GM12873 (cell line): Measurements from ENCODE around the gene GRIN1.

Experiments
- TF ChIP-seq, protein P1 (sequence below): IDR thresholded peaks from 2 replicates; pipeline ENCODE4 v1.5.1; 2012; ENCODE audit warnings: low read depth, mild to moderate bottlenecking, moderate library complexity, low read length, control low read depth; ENCODE audit not compliant: insufficient read depth; ENCODE audit errors: missing control alignments

The GRIN1 gene

DNA sequence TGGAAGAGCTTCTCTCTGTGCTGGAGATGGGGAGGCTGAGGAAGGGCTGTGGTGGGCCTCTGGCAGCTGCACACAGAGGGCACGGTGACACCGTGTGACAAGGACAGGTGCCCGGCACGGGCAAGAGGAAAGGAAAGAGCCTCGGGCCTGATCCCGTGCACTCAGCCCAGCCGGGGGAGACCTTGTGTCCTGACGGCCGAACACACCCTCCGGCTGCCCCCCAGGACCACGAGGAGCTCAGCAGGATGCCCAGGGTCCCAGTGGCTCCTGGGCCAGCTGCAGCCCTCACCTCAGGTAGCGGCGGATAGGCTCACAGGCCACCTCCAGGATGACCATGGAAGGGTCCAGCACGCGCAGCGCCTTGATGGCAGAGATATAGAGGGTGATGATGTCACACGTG, 43.9 kb downstream of the GRIN1 start:
- TF ChIP-seq, protein P1, sequence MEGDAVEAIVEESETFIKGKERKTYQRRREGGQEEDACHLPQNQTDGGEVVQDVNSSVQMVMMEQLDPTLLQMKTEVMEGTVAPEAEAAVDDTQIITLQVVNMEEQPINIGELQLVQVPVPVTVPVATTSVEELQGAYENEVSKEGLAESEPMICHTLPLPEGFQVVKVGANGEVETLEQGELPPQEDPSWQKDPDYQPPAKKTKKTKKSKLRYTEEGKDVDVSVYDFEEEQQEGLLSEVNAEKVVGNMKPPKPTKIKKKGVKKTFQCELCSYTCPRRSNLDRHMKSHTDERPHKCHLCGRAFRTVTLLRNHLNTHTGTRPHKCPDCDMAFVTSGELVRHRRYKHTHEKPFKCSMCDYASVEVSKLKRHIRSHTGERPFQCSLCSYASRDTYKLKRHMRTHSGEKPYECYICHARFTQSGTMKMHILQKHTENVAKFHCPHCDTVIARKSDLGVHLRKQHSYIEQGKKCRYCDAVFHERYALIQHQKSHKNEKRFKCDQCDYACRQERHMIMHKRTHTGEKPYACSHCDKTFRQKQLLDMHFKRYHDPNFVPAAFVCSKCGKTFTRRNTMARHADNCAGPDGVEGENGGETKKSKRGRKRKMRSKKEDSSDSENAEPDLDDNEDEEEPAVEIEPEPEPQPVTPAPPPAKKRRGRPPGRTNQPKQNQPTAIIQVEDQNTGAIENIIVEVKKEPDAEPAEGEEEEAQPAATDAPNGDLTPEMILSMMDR, result no peak

DNA sequence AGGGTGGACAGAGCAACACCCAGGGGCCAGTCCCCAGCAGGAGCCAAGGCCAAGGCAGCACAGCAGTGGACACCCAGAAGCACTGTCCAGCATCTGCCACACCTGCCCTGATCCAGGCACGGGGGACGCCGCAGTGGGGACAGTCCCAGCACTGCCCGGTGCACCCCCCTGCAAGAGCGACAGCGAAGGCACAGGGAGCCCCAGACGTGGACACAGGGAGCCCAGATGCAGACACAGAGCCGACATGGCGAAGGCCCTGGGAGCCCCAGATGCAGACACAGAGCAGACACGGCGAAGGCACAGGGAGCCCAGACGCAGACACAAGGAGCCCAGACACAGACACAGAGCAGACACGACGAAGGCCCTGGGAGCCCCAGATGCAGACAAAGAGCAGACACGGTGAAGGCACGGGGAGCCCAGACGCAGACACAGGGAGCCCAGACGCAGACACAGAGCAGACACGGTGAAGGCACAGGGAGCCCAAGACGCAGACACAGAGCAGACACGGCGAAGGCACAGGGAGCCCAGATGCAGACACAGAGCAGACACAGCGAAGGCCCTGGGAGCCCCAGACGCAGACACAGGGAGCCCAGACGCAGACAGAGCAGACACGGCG, 45.1 kb downstream of the GRIN1 start:
- TF ChIP-seq, protein P1, result no peak

DNA sequence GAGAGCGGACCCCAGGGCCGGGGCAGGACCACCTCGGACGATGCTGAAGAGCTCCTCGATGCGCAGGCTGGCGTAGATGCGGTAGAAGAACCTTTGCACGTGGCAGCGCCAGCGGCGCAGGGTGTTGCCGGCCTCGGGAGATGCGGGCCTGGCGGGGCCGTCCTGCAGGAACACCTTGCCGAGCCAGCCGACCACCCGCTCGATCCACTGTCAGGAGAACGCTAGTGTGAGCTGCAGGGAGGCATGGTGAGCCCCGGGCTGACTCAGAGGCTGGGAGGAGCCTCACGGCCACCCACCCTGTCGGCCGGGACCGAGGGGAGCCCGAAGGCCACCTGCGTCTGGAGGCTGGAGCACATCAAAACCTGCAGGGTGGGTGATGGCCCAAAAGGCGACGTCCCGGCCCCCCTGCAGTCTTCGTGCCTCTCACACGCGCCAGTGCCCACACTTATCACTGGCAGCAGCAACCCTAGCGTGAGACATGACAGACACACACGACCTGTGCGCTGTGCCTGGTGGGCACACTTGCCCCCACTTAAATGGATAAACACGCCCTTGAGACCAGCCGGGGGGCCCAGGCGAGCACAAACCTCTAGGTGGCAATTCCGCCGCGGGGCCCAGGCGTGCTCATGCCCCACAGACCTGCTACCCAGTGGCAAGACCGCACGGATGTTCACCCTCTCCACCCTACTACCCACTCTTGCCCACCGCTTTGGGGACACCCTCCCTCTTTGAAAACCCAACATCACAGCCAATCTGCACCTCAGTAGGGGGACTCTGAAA, 46.1 kb downstream of the GRIN1 start:
- TF ChIP-seq, protein P1, result no peak

DNA sequence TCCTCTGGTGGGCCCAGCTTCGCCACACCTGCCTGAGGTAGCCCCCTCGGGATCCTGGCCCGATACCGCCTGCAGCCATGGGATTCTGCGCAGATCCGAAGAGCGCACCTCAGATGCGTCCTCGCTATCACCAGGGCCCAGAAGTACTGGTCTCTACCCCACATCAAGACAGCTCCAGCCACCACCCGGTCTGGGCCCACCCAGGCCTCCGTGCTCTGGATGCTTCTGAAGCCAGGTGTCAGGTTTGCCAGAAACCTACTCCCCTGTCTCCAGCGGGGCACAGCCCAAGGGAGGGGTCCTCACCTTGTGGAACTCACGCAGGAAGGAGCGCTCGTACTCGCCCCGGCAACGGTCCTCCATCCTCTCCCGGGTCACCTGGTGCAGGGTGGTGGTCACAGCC, 47.0 kb downstream of the GRIN1 start:
- TF ChIP-seq, protein P1, result no peak

DNA sequence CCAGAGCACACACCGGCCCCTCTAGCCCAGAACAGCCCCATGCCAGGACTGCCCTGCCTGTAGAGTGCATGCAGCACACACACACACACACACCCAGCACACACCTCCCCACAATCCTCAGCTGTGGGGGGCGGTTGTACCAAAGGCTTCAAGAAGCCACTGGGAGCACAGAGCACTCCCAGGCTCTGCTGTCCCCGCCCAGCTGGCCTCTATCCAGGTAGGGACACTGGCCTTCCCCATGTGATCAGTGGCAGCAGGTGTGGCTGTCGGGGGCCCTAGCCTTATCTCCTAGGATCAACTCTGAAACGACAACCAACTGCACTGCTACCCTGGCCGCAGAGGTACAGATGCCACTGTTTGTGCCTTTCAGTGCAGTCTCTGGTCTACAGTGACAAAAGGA, 47.4 kb downstream of the GRIN1 start:
- TF ChIP-seq, protein P1, result no peak

DNA sequence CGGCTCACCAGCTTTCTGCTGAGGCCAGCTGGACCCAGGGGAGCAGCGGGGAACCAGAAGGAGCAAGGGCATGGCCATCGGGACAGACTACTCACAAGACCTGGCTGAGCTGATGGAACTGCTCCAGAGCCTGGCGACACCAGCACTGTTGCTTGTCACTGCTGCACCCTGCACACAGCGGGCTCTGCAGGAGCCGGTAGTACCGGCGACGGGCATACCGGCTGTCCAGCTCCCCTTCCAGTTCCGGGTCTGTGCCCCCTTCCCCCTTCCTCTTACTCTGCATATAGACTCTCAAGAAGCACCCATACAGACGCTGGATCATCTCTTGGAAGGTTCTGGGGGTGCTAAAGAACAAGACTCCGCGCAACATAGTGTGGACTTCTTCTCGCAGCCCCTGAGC, 48.4 kb downstream of the GRIN1 start:
- TF ChIP-seq, protein P1, result no peak

DNA sequence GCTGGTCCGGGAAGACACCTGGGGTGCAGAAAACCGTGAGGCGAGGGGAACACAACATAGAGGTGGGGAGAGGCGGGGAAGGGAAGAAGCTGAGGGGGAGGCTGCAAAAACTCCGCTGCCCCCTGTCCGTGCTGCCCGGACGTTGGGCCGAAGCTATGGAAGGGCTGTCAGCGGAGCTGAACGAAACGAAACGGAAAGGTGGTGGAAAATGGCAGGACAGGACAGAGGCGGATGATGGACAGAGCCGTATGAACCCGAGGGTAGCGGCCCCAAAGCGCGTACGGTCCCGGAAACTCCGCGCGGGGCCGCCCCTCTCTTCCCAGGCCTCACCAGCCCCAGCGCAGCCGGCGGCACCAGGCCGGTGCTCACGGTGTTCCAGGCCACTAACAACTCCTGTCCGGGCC, 49.1 kb downstream of the GRIN1 start:
- TF ChIP-seq, protein P1, result no peak
